NCI-H146 treated with DMSO at 0.1 percent for 48 hours (cell line): Measurements from ENCODE around the gene ANKRD33B.
"Not testable (repeated sequence)": the region's sequence is repeated elsewhere in the genome, so short reads cannot be mapped to it uniquely, and the experiment has no call there.

Source experiments
- DNase-seq: peaks from one replicate; lab custom pipeline; 2025; ENCODE audit not compliant: unreplicated experiment; lab: John Stamatoyannopoulos, UW

The ANKRD33B gene

DNA sequence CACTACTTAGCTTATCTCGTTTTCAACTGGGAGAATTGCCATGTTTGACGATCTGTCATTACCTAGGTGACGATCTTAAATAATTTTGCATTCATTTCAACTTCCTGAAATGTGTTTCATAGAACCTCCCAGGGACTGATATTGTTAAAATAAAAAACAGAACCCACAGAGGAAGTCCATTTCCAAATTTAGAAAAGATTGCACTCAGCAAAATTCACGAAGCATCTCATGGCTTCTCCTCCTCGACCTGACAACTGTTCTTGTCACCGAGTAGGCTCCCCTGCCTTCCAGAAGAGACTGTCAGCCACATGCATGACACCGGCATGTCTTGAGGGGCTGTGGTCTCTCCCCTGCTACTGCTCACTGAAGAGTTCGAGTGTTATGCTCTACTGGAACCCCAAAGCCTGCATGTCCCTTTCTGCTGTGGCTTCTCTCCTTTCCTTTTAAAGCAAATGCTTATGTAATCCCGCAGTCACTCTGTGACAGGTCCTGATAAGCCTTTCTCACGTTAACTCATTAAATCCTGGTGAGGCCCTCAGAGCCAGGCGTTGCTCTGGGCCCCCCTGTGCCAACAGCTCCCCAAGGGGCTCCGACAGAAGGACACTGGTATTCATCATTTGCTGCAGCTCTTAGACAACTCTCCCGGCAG lies 26.8 kb upstream of the ANKRD33B start:
- no peak for DNase-seq

GRCh38 chr5:10537624-10538023 lies 26.2 kb upstream of the ANKRD33B start:
- no peak for DNase-seq

- DNase-seq: no peak
Measured at GRCh38 chr5:10538103-10538788, 25.6 kb upstream of the ANKRD33B start.

DNA sequence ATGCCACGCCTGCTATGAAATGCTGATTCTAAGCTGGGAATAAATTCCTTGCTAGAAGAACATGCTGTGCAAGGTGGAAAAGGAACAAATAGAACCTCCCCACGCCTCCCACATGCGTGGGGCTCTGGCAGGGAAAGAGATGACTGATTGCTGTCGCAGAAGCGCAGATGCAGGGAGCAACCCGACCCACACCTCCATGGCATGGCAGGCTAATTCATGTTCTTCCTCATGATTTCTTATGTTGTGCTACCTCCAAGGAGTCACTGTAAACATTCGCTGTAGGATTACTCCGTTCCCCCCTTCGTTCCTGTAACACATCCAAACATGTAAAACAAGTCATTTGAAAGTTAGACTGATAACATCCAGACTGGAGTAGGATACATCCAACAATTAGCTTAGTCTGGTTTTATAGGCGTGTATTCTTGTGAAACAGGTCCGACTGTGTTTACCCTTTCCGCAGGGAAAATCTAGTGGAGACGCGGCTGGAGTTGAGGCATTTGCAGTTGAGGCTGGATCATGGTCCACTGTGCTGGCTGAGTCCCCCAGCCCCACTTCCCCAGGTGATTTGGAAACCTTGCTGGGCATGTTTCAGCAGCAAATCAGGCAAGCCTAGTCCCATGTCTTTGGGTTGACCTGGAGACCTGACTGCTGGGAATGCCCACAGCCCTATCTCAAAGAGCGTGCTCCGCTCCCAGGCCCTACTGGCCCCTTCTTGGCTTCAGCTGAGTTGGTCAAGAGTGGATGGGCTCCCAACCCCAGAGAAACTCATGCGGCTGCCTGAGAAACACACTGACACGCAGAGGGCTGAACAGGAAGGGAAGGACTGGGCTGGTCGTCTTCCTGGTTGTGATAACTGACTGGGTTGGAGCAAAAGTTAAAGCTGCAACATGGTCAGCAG lies 24.8 kb upstream of the ANKRD33B start:
- DNase-seq: no peak

- DNase-seq: no peak
Measured at GRCh38 chr5:10539687-10539998, 24.2 kb upstream of the ANKRD33B start.

GRCh38 chr5:10540036-10540544 lies 23.8 kb upstream of the ANKRD33B start:
- no peak for DNase-seq

- no peak for DNase-seq
Measured at GRCh38 chr5:10540951-10541646, 22.8 kb upstream of the ANKRD33B start.

DNA sequence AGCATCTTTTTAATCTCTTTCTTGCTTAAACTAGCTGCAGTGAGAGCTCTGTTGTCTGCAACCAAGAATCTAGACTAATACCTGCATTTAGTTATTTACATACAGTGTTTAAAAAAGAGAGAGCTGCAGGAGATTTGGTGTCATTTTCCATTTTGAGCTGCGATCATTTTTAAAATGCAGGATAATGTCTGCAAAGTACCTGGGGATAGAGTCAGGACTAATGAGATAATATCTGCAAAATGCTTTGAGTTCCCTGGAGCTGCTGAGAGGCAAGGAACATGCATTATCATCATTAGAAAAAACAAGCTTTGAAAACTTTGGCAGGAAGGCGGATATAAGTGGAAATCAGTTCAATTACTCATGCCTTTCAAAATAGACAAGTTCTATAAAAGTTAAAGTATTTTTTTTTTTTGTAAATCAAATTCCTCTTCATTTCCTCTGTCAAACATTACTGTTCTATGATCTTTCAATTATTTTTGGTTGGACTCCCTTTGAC lies 21.8 kb upstream of the ANKRD33B start:
- no peak for DNase-seq

- no peak for DNase-seq
Measured at GRCh38 chr5:10543585-10544040, 20.3 kb upstream of the ANKRD33B start.

DNA sequence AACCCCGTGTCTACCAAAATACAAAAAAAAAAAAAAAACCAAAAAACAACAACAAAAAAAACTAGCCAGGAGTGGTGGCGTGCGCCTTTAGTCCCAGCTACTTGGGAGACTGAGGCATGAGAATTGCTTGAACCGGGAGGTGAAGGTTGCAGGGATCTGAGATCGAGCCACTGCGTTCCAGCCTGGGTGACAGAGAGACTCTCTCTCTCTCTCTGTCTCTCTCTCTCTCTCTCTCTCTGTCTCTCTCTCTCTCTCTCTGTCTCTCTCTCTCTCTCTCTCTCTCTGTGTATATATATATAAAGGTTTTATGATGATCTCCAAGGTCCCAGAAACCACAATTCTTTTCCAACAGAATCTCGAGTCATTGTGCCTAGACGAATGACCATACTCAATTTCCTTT lies 18.8 kb upstream of the ANKRD33B start:
- no peak for DNase-seq

GRCh38 chr5:10546186-10546585 lies 17.7 kb upstream of the ANKRD33B start:
- no peak for DNase-seq

- no peak for DNase-seq
Measured at GRCh38 chr5:10548418-10549122, 15.3 kb upstream of the ANKRD33B start.

DNA sequence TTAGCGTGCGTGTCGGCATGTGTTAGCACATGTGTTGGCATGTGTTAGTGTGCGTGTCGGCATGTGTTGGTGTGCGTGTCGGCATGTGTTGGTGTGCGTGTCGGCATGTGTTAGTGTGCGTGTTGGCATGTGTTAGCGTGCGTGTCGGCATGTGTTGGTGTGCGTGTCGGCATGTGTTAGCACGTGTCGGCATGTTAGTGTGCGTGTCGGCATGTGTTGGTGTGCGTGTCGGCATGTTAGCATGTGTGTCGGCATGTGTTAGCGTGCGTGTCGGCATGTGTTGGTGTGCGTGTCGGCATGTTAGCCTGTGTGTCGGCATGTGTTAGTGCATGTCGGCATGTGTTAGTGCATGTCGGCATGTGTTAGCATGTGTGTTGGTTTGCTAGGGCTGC lies 14.8 kb upstream of the ANKRD33B start:
- not testable (repeated sequence) for DNase-seq

DNA sequence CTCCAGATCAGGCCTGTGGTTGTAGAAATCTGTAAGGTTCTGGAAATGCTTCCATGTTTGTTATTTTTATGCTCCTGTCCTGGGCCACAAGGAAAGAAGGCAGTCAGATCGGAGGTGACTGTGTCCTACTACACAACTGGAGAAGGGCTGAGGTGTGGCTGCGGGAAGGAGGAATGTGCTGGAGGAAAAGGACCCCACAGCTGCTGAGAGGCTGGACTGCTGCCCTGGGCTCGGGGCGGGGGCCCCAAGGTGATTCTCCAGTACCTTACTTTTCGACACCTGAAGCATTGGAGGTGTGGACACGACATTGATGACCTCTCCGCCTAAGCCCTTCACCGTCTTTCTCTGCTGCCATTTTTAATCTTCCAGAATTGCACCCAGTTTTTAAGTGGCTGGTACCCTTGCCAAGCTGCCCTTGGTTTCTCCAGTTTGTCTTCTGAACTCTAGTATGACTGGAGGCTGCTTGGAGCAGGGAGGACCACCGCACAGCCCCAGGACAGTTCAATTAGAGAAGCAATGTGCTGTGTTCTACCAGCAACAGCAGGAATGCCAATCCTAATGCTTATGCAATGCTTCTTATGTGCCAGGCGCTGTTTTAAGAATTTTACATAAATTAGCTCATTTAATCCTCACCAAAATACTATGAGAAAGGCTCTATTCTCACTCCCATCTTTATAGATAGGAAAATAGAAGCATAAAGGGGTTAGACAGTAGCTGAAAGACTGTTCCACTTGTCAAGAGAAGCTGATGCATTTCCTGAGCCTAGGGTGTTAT lies 13.5 kb upstream of the ANKRD33B start:
- DNase-seq: no peak

GRCh38 chr5:10551782-10552138 lies 12.1 kb upstream of the ANKRD33B start:
- no peak for DNase-seq

GRCh38 chr5:10552183-10553143 lies 11.4 kb upstream of the ANKRD33B start:
- no peak for DNase-seq

GRCh38 chr5:10553476-10553875 lies 10.4 kb upstream of the ANKRD33B start:
- no peak for DNase-seq

DNA sequence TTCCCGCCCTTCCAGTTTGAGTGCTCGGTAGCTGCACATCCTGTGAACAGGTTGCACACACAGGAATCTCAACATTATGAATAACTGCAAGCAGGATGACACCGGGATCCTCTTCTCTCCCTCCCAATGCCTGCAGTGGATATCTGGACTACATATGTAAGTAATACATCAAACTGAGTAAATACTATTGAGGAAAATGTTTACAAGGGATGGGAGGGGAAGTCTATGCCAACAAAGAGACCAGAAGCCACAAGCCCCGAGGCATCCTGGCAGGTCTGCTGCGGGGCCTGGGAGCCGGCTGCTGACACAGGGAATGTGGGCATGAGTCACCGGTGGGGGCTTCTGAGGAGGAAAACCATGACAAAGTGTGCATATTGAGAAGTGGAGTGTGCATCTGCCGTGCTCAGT lies 8.6 kb upstream of the ANKRD33B start:
- DNase-seq: no peak
